Measurements from ENCODE around the gene SLC6A5. TPM values are rescaled to one million over a fixed set of nuclear protein-coding genes. Genes with fewer than 3 reads are reported as not detected.
"Not testable (repeated sequence)": the region's sequence is repeated elsewhere in the genome, so short reads cannot be mapped to it uniquely, and the experiment has no call there.

Gene SLC6A5
- total RNA-seq, result not detected

GRCh38 chr11:20599221-20600019 is at the start of gene SLC6A5:
SLC6A5 (plus strand) TSS chr11:20599608; CDS start chr11:20599673, 65 bp downstream.
- TF ChIP-seq CTCF (IDR thresholded peaks at IDR 0.05), result no peak
- DNase-seq (ENCODE audit: low spot score), result no peak
- no peak for ATAC-seq (ENCODE audit: low FRiP score)

DNA sequence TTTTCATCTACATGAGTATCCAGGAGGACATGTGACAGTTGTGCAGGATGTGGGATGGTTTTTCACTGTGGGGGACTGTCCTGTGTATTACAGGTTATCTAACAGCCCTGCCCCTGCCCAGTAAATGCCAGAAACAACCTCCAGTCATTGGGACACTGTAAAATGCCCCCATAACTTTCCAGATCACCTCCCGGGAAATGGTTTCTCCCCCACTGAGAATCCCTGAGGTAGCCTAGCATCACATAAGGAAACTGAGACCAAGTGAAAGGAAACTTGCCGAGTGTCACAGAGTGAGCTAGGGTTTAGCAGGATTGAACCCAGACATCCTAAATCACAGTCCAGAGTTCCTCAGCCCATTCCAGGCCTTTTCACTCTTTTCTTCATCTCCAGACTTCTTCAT is 48.3 kb upstream of the SLC6A5 start:
- no peak for TF ChIP-seq CTCF (IDR thresholded peaks at IDR 0.05)
- ATAC-seq (ENCODE audit: low FRiP score) (no peak), DNase-seq (ENCODE audit: low spot score) (no peak)

GRCh38 chr11:20555783-20556182 is 43.6 kb upstream of the SLC6A5 start:
- DNase-seq (ENCODE audit: low spot score) (no peak), ATAC-seq (ENCODE audit: low FRiP score) (no peak)
- TF ChIP-seq CTCF (IDR thresholded peaks at IDR 0.05), result no peak

GRCh38 chr11:20556396-20556795 is 43.0 kb upstream of the SLC6A5 start:
- not testable (repeated sequence) for DNase-seq (ENCODE audit: low spot score); ATAC-seq (ENCODE audit: low FRiP score)

GRCh38 chr11:20558741-20559140 is 40.7 kb upstream of the SLC6A5 start:
- ATAC-seq (ENCODE audit: low FRiP score), result no peak
- DNase-seq (ENCODE audit: low spot score), result no peak
- no peak for TF ChIP-seq CTCF (IDR thresholded peaks at IDR 0.05)

DNA sequence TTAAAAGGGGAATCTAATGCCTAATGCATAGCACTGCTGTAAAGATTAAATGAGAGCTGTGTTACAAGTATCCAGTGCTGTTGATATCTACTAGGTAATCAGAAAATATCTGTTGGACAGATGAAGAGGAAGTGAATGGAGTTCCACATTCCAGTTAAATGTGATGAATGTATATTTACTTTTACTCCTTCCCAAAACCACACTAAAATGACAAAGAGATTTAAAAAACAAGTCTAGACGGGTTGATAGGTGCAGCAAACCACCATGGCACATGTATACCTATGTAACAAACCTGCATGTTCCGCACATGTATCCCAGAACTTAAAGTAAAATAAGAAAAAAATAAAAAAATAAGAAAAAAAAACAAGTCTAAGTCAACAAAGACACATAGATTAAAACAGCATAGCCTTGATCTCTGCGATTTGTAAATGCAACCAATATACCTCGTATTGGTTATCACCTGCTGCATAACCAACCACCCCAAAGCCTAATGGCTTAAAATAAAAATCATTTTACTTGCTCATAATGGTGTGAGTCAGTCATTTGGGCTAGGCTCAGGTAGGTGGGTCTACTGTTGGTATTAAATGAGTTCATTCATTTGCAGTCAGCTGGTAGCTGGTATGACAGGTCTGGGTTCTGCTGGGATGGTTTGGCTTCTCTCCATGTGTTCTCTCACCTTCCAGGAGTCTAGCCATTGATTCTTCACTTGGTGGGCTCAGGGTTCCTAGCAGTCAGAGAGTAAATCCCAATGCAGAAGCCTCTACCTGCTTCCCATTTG is 39.7 kb upstream of the SLC6A5 start:
- ATAC-seq (ENCODE audit: low FRiP score) (no peak), DNase-seq (ENCODE audit: low spot score) (no peak)
- TF ChIP-seq CTCF (IDR thresholded peaks at IDR 0.05), result no peak

GRCh38 chr11:20561915-20562314 is 37.5 kb upstream of the SLC6A5 start:
- ATAC-seq (ENCODE audit: low FRiP score), result no peak

More at GRCh38 chr11:20561915-20562314, 37.5 kb upstream of the SLC6A5 start:
- TF ChIP-seq CTCF (IDR thresholded peaks at IDR 0.05), result no peak
- DNase-seq (ENCODE audit: low spot score), result no peak
